ENCODE measurements around the gene CNGA3. TPM values are rescaled to one million over a fixed set of nuclear protein-coding genes. Genes with fewer than 3 reads are reported as not detected.
"Not testable (repeated sequence)": the region's sequence is repeated elsewhere in the genome, so short reads cannot be mapped to it uniquely, and the experiment has no call there.

Gene CNGA3
- total RNA-seq, 1 donor from 2014 or later = not detected

DNA sequence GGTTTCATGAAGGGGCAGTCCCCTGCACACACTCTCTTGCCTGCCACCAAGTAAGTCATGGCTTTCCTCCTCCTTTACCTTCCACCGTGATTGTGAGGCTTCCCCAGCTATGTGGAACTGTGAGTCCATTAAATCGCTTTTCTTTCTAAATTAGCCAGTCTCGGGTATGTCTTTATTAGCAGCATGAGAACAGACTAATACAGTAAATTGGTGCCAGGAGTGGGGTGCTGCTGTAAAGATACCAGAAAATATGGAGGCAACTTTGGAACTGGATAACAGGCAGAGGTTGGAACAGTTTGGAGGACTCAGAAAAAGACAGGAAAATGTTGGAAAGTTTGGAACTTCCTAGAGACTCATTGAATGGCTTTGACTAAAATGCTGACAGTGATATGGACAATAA, 26.1 kb upstream of the CNGA3 start:
- DNase-seq (ENCODE audit: low spot score); intact Hi-C loops (cut with DNase I): not testable (repeated sequence)

DNA sequence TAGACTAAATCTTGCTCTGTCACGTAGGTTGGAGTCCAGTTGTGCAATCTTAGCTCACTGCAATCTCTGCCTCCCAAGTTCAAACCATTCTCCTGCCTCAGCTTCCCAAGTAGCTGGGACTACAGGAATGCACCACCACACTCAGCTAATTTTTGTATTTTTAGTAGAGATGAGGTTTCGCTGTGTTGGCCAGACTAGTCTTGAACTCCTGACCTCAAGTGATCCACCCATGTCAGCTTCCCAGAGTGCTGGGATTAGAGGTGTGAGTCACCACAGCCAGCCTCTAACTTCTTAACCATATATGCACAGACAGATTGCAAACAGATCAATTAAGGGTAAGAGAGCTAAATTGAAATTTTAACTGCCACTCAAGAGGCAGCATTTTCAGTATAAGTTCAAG, 22.1 kb upstream of the CNGA3 start:
- no peak for DNase-seq (ENCODE audit: low spot score)
- intact Hi-C loops (cut with DNase I) = no loop called here

- intact Hi-C loops (cut with DNase I) = no loop called here
- DNase-seq (ENCODE audit: low spot score) = no peak
Measured at GRCh38 chr2:98327776-98328175, 18.5 kb upstream of the CNGA3 start.

DNA sequence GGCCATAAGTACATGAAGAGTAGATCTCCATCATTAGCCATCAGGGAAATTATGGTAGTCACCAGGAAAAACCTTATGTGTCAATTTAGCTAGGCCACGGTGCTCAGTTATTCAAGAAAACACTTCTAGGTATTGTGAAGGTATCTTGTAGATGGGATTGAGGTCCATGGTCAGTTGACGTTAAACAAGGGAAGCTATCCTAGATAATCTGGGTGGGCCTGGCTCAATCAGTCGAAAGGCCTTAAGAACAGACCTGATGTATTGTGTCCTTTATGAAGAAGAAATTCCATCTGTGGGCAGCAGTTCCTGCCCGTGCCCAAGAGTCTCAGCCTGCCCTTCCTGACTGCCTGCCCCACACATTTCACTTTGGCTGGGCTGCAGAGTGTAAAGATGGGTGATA, 16.7 kb upstream of the CNGA3 start:
- intact Hi-C loops (cut with DNase I) = no loop called here
- DNase-seq (ENCODE audit: low spot score) = no peak

DNA sequence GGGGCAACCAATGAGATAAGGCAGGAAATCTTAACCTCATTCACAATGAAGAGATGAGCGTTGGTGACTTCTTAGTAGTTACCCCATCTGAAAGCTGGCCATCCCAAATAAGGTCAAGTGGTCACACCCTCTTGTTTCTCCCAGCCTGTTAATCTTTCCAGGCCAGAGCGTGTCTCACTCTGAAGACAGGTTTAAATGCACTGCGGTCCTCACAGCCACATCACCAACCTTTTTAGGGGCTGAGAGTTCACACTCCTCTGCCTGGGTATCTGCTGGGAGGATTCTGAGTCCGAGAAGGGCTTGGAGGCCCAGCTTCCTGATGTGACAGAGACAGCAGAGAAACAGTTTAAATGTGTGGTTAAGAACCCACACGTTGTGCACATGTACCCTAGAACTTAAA, 13.3 kb upstream of the CNGA3 start:
- intact Hi-C loops (cut with DNase I) = no loop called here
- no peak for DNase-seq (ENCODE audit: low spot score)

DNA sequence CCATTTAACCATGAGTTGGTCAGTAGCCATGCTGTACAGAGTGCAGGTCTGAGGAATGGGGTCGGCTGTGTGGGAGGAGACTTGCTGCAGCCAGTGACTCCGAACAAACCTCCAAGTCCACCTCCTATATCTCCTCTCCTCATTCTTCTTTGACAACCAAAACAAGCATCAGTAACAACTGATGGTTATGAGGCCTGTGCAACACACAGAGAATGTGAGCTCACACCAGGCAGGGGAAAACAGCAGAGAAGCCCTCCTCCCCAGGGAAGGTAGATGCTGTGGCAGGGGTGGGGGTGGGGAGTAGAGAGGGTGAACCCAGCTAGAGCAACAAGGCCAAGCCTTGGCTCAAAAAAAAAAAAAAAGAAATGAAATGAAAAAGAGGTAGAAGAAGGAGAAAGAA, 12.3 kb upstream of the CNGA3 start:
- intact Hi-C loops (cut with DNase I) = no loop called here
- DNase-seq (ENCODE audit: low spot score) = no peak

- intact Hi-C loops (cut with DNase I) = no loop called here
- no peak for DNase-seq (ENCODE audit: low spot score)
Measured at GRCh38 chr2:98334439-98335078, 11.7 kb upstream of the CNGA3 start.

GRCh38 chr2:98335271-98335670, 11.0 kb upstream of the CNGA3 start:
- intact Hi-C loops (cut with DNase I) = no loop called here
- DNase-seq (ENCODE audit: low spot score) = no peak

DNA sequence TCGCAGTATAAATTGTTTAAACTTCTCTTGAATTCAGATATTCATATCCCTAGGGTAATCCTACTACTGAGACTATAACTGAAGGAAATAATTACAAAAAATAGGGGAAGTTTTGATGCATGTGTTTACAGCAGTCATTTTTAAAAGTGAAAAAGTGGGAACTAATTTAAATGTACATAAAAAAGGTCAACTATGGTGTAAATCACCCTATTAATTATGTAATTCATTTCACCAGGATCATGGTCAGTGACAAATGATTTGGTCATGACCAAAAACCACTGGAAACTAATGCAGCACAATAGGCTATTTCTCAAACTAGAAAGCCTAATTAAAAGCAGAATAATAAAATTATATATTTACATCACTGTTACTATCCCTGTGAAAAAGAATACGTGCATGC, 5.0 kb upstream of the CNGA3 start:
- DNase-seq (ENCODE audit: low spot score) = no peak
- intact Hi-C loops (cut with DNase I) = no loop called here

- intact Hi-C loops (cut with DNase I) = no loop called here
- no peak for DNase-seq (ENCODE audit: low spot score)
Measured at GRCh38 chr2:98343285-98343684, 3.0 kb upstream of the CNGA3 start.

- no peak for DNase-seq (ENCODE audit: low spot score)
- intact Hi-C loops (cut with DNase I) = no loop called here
Measured at GRCh38 chr2:98347298-98348065, 1.2 kb downstream of the CNGA3 start.

DNA sequence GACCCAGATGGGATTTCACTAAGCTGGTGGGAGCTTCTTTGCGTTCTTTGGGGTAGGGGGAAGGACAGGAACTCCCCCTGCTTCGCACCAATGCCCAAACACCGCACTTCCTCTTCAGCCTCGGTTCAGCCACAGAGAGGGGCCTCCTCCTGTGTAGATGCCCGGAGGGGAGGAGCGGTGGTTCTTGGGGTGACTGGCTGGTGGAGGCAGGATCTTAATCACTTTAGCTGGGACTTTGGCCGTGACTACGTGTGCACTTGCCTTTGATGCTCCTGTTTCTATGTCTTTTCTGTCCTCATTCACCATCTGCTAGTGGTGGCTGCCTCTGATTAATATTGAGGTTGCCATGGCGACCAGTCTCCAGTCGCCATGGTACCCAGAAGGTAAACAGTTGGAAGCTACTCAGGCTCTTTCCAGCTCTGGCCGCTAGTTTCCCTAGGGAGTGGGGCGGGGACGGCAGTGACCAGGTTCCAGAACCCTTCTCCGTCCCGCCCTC, 1.9 kb downstream of the CNGA3 start:
- intact Hi-C loops (cut with DNase I) = no loop called here
- DNase-seq (ENCODE audit: low spot score) = no peak

DNA sequence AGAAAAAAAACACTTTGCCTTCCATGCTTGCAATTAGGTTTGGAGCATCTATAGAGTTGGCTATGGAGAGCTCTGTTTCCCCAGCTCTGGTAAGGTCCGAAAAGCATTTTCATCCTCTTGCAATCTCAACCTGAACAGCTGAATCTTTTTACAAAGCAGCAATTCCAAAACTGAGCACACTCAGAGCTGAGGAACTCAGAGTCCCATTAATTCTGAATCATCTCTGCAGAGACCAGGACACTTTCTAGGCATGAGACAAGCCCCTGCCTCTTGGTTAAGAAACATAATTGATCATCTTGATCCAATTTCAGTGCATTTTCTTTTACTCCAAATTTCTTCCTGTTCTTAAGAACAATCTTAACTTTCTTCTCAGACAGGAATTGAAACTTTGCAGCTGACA, 4.2 kb downstream of the CNGA3 start:
- intact Hi-C loops (cut with DNase I) = no loop called here
- DNase-seq (ENCODE audit: low spot score) = no peak

- no peak for DNase-seq (ENCODE audit: low spot score)
- intact Hi-C loops (cut with DNase I) = no loop called here
Measured at GRCh38 chr2:98355881-98356280, 9.6 kb downstream of the CNGA3 start.

DNA sequence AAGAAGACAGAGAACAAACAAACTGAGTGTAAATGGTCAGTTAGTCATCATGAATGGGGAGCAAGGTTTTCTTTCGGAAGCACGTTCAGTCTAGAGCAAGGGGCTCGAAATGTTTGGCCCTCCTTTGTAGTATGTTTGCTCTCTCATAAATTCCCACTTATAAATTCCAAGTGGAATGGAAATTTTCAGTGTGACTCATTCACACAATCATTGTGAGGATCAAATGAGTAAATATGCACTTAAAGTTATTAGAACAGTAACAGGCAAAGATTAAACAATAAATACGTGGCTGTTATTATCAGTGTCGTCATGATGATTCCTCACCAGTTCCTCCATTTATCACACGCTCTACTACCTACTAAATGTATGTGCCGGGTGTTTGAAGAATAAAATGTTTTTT, 10.5 kb downstream of the CNGA3 start:
- no peak for DNase-seq (ENCODE audit: low spot score)
- intact Hi-C loops (cut with DNase I) = no loop called here

DNA sequence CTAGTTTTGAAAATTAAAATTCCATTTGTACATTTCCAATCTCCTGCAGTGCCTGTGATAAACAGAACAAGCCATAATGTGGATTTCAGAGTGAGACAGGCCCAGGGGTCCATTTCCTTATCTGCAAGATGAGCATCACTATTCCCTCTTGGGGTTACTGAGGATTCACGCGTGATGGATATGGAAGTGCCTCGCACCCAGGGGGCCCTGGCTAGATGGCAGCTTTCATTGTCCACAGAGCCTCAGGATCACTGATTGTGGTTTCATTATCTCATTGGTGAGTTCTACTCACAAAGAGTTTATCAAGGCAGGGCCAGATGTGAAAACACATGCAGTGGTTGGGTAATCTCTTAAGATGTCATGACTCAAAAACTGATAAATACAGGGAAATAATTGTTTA, 11.6 kb downstream of the CNGA3 start:
- no peak for DNase-seq (ENCODE audit: low spot score)
- intact Hi-C loops (cut with DNase I) = no loop called here

DNA sequence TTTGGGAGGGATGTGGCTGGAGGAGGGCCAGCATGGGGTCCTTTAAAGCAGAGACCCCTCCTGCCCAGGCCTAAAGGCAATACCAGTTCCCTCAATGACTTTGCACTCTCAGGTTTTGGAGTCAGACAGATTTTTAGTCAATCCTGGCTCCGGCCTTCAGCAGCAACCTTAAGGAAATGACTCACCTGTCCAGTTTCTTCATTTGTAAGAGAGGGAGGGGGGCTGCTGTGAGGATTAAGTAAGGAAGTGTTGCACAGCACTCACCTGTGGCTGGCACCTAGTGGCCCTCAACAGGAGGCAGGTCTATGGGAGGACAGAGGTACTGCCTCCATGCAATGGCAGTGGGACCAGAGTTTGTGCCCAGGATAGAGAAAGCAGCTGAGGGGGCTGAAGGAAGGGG, 13.7 kb downstream of the CNGA3 start:
- DNase-seq (ENCODE audit: low spot score) = no peak
- intact Hi-C loops (cut with DNase I) = no loop called here

- peak; percentile 14 for DNase-seq (ENCODE audit: low spot score)
- intact Hi-C loops (cut with DNase I) = no loop called here
Measured at GRCh38 chr2:98367721-98368120, 21.5 kb downstream of the CNGA3 start.

GRCh38 chr2:98369710-98370239, 23.5 kb downstream of the CNGA3 start:
- intact Hi-C loops (cut with DNase I) = no loop called here
- DNase-seq (ENCODE audit: low spot score) = no peak

DNA sequence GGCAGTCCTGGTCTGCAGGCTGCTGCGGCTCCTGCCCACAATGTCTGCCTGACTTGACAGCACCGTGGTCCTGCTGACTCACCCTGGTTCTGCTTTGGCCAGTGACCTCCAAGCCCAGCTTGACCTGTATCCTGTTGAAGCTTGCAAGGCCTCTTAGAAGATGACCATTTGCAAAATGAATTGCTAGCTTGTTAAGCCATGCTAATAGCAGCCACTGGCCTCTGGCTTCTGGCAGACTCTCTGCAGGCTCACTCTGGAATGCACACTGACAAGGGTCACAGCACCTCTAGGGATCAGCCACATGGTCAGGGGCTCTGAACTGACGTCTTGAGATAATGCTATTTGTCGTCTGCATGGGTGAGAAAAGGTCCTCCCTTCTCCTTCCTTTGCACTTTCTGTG, 25.9 kb downstream of the CNGA3 start:
- DNase-seq (ENCODE audit: low spot score) = no peak
- intact Hi-C loops (cut with DNase I) = no loop called here

GRCh38 chr2:98372579-98372978, 26.3 kb downstream of the CNGA3 start:
- no peak for DNase-seq (ENCODE audit: low spot score)
- intact Hi-C loops (cut with DNase I) = no loop called here

Measured in cardiac septum (tissue), 1 donor.